ENCODE measurements around the gene FAM193B. TPM values are rescaled to one million over a fixed set of nuclear protein-coding genes. Genes with fewer than 3 reads are reported as not detected.

The FAM193B gene
- total and polyA plus RNA-seq, 9 of the 15 experiments (the other 6 are each of a cell fraction or from before 2014, with no cell fraction given): 4.4 to 76.4 (median 37.3) TPM

DNA sequence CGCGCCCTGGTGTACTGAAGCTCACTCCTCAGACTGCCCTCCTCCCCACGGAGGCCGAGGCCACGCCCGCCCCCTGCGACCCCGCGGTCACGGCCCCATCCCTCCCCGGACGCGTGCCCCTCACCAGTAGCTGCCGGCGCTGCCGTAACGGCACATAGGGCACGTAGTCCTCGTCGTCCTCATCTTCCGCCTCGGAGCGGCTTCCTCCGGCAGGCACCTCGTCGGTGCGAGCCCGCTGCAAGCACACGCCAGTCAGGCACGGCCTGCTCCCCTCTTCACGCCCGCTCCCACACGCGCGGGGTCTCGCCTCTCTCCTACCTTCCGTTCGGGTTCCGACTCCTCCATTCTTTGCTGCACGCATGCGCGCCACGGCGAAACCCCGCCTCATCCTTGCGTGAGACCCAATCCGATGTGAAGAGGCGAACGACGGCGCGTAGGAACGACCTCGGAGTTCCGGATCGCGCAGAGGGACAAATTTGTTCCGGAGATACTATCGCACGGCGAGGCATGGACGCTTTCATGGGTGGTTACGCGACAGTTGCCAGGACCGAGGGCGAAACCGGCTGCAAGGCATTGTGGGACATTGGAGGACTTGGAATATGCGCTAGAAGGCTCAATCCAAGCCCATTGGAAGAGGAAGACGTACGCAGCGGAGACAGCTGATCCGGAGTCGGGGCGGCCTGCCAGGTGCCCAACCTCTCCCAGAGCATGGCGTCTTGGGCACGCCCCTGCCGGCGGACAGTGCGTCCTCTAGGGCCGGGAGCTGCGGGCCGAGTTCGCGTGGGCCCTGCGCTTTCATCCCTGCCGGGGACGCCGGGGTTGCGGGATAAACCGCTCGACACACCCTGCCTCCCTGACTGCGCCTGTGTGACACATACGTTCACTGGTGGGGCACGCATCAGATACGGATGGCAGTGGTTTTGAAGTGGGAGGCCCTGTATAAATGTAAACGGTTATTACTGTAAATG lies 37.5 kb downstream of the FAM193B start, which contains the start of gene DDX41 (continued):
- TF ChIP-seq SMARCE1 (IDR thresholded peaks at IDR 0.05) (0 out of 2 replicates have a peak, but pooled peaks have one; percentile 12), ZNF121 (CRISPR knock-in tag; conservative IDR thresholded peaks at IDR 0.05) (no peak), ZNF507 (tag; conservative IDR thresholded peaks at IDR 0.05) (no peak), ZNF695 (CRISPR knock-in tag; IDR thresholded peaks at IDR 0.05) (no peak), IRF1 (CRISPR knock-in tag; IDR thresholded peaks at IDR 0.05; ENCODE audit: borderline replicate concordance) (no peak), ZNF311 (CRISPR knock-in tag; IDR thresholded peaks at IDR 0.05) (no peak), ZBTB17 (CRISPR knock-in tag; IDR thresholded peaks at IDR 0.05) (peak; percentile 89)
- TF ChIP-seq, protein P1, sequence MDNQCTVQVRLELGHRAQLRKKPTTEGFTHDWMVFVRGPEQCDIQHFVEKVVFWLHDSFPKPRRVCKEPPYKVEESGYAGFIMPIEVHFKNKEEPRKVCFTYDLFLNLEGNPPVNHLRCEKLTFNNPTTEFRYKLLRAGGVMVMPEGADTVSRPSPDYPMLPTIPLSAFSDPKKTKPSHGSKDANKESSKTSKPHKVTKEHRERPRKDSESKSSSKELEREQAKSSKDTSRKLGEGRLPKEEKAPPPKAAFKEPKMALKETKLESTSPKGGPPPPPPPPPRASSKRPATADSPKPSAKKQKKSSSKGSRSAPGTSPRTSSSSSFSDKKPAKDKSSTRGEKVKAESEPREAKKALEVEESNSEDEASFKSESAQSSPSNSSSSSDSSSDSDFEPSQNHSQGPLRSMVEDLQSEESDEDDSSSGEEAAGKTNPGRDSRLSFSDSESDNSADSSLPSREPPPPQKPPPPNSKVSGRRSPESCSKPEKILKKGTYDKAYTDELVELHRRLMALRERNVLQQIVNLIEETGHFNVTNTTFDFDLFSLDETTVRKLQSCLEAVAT (IDR thresholded peaks at IDR 0.05): peak in 1 of 2 experiments; percentile 69; a peak in 1 of 4 replicates
- TF ChIP-seq, protein P2, sequence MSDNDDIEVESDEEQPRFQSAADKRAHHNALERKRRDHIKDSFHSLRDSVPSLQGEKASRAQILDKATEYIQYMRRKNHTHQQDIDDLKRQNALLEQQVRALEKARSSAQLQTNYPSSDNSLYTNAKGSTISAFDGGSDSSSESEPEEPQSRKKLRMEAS (CRISPR knock-in tag; IDR thresholded peaks at IDR 0.05): peak; percentile 87

Data from K562 (cell line).